ENCODE results near the gene CCDC33.
"Not testable (repeated sequence)": the region's sequence is repeated elsewhere in the genome, so short reads cannot be mapped to it uniquely, and the experiment has no call there.

DNA sequence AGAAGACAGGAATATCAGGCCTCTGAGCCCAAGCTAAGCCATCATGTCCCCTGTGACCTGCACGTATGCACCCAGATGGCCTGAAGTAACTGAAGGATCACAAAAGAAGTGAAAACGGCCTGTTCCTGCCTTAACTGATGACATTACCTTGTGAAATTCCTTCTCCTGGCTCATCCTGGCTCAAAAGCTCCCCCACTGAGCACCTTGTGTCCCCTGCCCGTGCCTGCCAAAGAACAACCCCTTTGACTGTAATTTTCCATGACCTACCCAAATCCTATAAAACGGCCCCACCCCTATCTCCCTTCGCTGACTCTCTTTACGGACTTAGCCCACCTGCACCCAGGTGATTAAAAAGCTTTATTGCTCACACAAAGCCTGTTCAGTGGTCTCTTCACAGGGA lies 123.2 kb downstream of the CCDC33 start:
- TF ChIP-seq CTCF (IDR thresholded peaks at IDR 0.05; ENCODE audit: borderline replicate concordance, extremely low read depth, low read length, poor library complexity, severe bottlenecking); EZH2 (IDR thresholded peaks at IDR 0.05; ENCODE audit: borderline replicate concordance, low read depth, low read length, severe bottlenecking): not testable (repeated sequence)

All from DND-41 (cell line).